RWPE2 (cell line): Measurements from ENCODE around the gene MIEN1.

Source experiments
- ATAC-seq: fragments of 200-7000 bp; cut with Tn5 transposase; 3 replicates; pipeline ENCODE4 v1.9.1; 2021; ENCODE audit warnings: low read depth
- DNase-seq: peaks from one replicate; pipeline ENCODE4 v3.0.0-alpha.2; 2020; ENCODE audit warnings: low spot score
- H3K27ac ChIP-seq: fragments of 450-650 bp; 2 replicates; pipeline ENCODE4 v1.5.1; 2017; ENCODE audit warnings: mild to moderate bottlenecking; ENCODE audit not compliant: poor library complexity, severe bottlenecking
- H3K27me3 ChIP-seq: fragments of 250-450 bp; sonication (Bioruptor Pico); 2 replicates; pipeline ENCODE4 v1.5.1; 2021; ENCODE audit warnings: mild to moderate bottlenecking, moderate library complexity; ENCODE audit not compliant: insufficient read depth, poor library complexity, severe bottlenecking
- H3K36me3 ChIP-seq: fragments of 250-450 bp; sonication (Bioruptor Pico); 2 replicates; pipeline ENCODE4 v1.5.1; 2020; ENCODE audit warnings: low read depth, mild to moderate bottlenecking, moderate library complexity
- H3K4me1 ChIP-seq: fragments of 250-450 bp; sonication (Bioruptor Pico); 2 replicates; pipeline ENCODE4 v1.5.1; 2021; ENCODE audit warnings: mild to moderate bottlenecking, moderate library complexity; ENCODE audit not compliant: insufficient read depth, poor library complexity, severe bottlenecking
- H3K4me3 ChIP-seq: fragments of 250-450 bp; sonication (Bioruptor Pico); 2 replicates; pipeline ENCODE4 v1.5.1; 2021; ENCODE audit warnings: mild to moderate bottlenecking, moderate library complexity; ENCODE audit not compliant: severe bottlenecking
- H3K9me3 ChIP-seq: fragments of 250-450 bp; sonication (Bioruptor Pico); 2 replicates; pipeline ENCODE4 v1.5.1; 2021; ENCODE audit warnings: mild to moderate bottlenecking, moderate library complexity; ENCODE audit not compliant: severe bottlenecking
- TF ChIP-seq, protein P1 (sequence below): fragments of 450-650 bp; IDR thresholded peaks from one replicate; pipeline ENCODE4 v1.5.1; 2017; ENCODE audit warnings: mild to moderate bottlenecking, moderate library complexity; ENCODE audit not compliant: poor library complexity, severe bottlenecking

The MIEN1 gene

DNA sequence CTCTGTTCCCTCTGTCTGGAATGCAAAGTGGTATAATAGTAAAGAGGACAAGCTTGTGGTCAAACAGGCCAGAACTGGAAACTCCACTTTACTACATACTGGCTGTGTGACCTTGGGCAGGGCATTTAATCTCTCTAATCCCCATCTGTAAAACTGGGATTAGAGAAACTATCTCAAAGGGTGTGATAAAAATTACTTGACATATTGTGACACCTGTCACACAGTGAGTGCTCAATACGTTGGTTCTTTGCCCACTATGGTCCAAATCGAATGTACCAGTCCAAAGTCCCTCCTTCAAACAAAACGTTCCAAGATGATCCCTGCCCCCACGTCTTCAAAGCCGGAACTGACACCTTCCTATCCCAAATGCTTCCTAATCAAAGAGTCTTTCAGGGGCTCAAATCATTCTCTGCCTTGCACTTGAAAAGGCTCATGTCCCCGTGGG is 43.2 kb downstream of the MIEN1 start:
- no peak for ATAC-seq
- TF ChIP-seq, protein P1, sequence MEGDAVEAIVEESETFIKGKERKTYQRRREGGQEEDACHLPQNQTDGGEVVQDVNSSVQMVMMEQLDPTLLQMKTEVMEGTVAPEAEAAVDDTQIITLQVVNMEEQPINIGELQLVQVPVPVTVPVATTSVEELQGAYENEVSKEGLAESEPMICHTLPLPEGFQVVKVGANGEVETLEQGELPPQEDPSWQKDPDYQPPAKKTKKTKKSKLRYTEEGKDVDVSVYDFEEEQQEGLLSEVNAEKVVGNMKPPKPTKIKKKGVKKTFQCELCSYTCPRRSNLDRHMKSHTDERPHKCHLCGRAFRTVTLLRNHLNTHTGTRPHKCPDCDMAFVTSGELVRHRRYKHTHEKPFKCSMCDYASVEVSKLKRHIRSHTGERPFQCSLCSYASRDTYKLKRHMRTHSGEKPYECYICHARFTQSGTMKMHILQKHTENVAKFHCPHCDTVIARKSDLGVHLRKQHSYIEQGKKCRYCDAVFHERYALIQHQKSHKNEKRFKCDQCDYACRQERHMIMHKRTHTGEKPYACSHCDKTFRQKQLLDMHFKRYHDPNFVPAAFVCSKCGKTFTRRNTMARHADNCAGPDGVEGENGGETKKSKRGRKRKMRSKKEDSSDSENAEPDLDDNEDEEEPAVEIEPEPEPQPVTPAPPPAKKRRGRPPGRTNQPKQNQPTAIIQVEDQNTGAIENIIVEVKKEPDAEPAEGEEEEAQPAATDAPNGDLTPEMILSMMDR: no peak
- Histone ChIP-seq H3K27me3 (no peaks in the 10 kb centered on the region), H3K4me3 (peak overlapping the region; percentile 81), H3K9me3 (no peaks in the 10 kb centered on the region), H3K36me3 (no peaks in the 10 kb centered on the region), H3K4me1 (peaks cover 5% of the 10 kb centered on the region), H3K27ac (peak overlapping the region; percentile 80)
- no peak for DNase-seq

DNA sequence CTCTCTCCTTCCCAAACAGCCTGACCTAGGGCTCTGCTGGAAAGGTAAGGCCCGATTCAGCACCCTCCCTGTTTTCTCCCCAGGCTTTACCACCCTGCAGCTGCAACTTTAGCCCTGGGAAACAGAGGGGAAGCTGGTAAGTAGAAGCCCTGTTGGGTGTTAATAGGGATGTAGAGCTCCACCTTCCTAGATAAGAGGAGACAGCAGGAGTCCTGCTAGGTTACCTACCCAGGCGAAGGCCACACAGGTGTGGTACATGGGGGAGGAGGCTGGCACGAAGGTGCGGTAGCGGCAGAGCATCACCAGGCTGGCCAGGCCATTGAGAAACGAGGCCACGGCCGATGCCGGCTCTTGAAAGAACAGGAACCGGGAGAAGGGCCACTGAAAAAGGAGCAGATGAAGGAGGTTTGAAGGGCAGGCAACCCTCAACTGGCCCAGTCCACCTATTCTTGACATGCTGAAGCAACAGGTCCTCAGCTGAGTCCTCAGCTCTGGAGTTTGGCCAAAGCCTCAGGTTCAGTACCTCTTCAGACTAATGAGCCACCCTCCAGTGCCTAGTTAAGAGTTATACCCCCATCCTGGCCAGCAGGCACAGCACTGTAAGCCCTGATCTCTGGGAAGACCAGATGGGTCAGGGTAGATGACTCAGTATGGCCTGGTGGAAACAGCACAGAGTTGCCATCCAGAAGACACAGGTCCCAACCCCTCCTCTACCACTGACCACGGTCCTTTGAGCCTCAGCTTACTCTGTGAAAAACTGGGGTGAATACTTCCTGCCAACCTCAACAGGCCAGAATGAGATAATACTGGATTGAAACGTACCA is 45.8 kb downstream of the MIEN1 start:
- H3K27ac ChIP-seq: no peak overlapping the region
- TF ChIP-seq, protein P1: no peak
- no peak overlapping the region for H3K4me3 ChIP-seq
- no peak for ATAC-seq
- peaks cover 5% of the 10 kb centered on the region for H3K4me1 ChIP-seq
- no peaks in the 10 kb centered on the region for H3K9me3 ChIP-seq
- DNase-seq: peak; percentile 30
- no peaks in the 10 kb centered on the region for H3K27me3 ChIP-seq
- no peaks in the 10 kb centered on the region for H3K36me3 ChIP-seq

DNA sequence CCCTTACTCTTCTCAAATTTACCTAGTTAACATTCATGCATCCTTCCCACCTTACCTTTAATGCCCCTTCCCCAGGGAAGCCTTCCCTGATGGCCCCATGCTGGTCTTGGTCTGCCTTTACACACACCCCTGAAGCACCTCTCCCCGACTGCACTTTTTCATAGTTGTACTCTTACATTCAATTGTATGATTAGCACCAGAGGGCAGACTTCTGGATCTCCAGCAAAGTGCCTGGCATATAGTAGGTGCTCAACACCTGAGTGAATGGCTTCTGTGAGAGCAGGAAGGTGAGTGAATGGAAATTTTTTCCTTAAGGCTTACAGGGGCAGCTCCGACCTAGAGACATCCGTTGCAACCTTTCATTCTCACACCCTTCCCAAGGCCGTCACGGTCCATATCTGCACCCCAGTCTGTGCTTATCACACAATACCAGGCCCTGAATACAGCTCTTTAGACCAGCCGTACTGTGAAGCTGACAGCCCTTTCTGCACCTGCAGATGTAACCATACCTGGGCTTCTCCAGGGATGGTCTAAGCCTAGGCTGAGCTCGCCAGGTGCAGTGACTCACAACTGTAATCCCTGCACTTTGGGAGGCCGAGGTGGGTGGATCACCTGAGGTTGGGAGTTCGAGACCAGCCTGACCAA is 46.9 kb downstream of the MIEN1 start:
- Histone ChIP-seq H3K27ac (no peak overlapping the region), H3K4me3 (no peak overlapping the region), H3K9me3 (no peaks in the 10 kb centered on the region), H3K4me1 (peaks cover 5% of the 10 kb centered on the region), H3K36me3 (no peaks in the 10 kb centered on the region), H3K27me3 (no peaks in the 10 kb centered on the region)
- no peak for ATAC-seq
- TF ChIP-seq, protein P1: no peak
- DNase-seq: no peak

DNA sequence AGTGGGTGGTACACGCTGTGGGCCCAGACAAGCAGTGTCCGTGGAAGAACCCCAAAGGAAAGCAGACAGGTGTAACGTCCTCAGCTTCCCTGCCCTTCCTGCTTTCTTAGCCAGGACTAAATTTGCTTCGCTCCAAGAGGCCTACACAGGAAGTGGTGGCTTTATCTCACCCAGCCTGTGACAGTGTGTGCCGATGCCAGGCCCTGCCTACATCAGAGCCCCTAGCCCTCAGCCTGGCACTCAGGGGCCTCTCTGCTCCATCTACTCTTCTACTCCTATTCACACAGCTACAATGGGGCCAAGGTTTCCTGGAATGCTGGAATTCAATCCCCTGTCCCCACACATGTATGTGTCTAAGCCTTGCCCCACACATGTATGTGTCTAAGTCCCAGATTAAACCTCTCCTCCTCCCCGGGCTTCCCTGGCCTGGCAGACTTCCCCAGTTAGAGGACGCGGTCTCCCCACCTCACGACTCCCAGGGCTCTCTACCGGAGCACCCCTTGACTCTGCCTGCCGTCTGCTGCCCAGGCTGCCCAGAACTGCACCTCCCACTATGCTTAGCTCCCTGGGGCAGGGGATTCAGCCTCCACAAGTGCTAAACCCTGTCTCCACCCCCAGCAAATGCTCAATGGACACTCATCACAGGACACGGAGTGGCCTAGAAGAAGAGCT is 50.7 kb downstream of the MIEN1 start:
- TF ChIP-seq, protein P1: no peak
- H3K4me3 ChIP-seq: no peak overlapping the region
- no peaks in the 10 kb centered on the region for H3K9me3 ChIP-seq
- no peak overlapping the region for H3K27ac ChIP-seq
- no peaks in the 10 kb centered on the region for H3K36me3 ChIP-seq
- H3K4me1 ChIP-seq: no peaks in the 10 kb centered on the region
- DNase-seq (no peak), ATAC-seq (no peak)
- H3K27me3 ChIP-seq: no peaks in the 10 kb centered on the region
